IgD-negative memory B cell (primary cell): Measurements from ENCODE around the gene TAMALIN. TPM values are rescaled to one million over a fixed set of nuclear protein-coding genes. Genes with fewer than 3 reads are reported as not detected.
"Not testable (repeated sequence)": the region's sequence is repeated elsewhere in the genome, so short reads cannot be mapped to it uniquely, and the experiment has no call there.

ENCODE experiments used
- H3K27ac Mint-ChIP-seq, 3 donors: one replicate each; pipeline ENCODE4 v1.8.0; 2020 to 2022; ENCODE audit warnings: mild to moderate bottlenecking in 3 of 3, mixed read lengths in 3 of 3, moderate library complexity in 1 of 3
- H3K27me3 Mint-ChIP-seq: one replicate; pipeline ENCODE4 v1.8.0; 2021; ENCODE audit warnings: mixed read lengths
- H3K36me3 Mint-ChIP-seq: one replicate; pipeline ENCODE4 v1.8.0; 2020; ENCODE audit warnings: mild to moderate bottlenecking, mixed read lengths
- H3K4me1 Mint-ChIP-seq, 3 donors: one replicate each; pipeline ENCODE4 v1.8.0; 2020 to 2022; ENCODE audit warnings: mixed read lengths in 3 of 3, mild to moderate bottlenecking in 1 of 3
- H3K4me3 Mint-ChIP-seq, 4 donors: one replicate each; pipeline ENCODE4 v1.8.0; 2020 to 2022; ENCODE audit warnings: mild to moderate bottlenecking in 4 of 4, mixed read lengths in 4 of 4, moderate library complexity in 3 of 4
- H3K9me3 Mint-ChIP-seq, 3 donors: one replicate each; pipeline ENCODE4 v1.8.0; 2020 to 2021; ENCODE audit warnings: mixed read lengths in 3 of 3, mild to moderate bottlenecking in 1 of 3
- polyA plus RNA-seq: library from polyadenylated mRNA; unstranded; fragments of 300-500 nt; fragmentation: Illumina TruSeq; gene quantifications from one replicate; pipeline ENCODE4 v1.2.3, GENCODE V29; 2021

The TAMALIN gene
- polyA plus RNA-seq, 1 donor from 2014 or later: 6.4 TPM

- no peaks in the 10 kb centered on the region for H3K9me3 Mint-ChIP-seq
- peak overlapping the region in 1 of 3 donors; percentile 29 for H3K27ac Mint-ChIP-seq
- peaks cover 37 to 42% (median 38%) of the 10 kb centered on the region in 3 donors for H3K4me1 Mint-ChIP-seq
- H3K4me3 Mint-ChIP-seq: no peak overlapping the region
- H3K36me3 Mint-ChIP-seq: peaks cover 5% of the 10 kb centered on the region
- H3K27me3 Mint-ChIP-seq: no peaks in the 10 kb centered on the region
Measured at GRCh38 chr12:51974646-51975045, 32.1 kb upstream of the TAMALIN start.

GRCh38 chr12:51975196-51975595 is 31.6 kb upstream of the TAMALIN start:
- Mint-ChIP-seq H3K27ac (peak overlapping the region in 1 of 3 donors; percentile 11), H3K36me3 (peaks cover 5% of the 10 kb centered on the region), H3K27me3 (no peaks in the 10 kb centered on the region), H3K4me3 (peak overlapping the region in 1 of 4 donors; percentile 67), H3K9me3 (no peaks in the 10 kb centered on the region), H3K4me1 (peaks cover 38 to 43% (median 41%) of the 10 kb centered on the region in 3 donors)

GRCh38 chr12:51976376-51977160 is 30.2 kb upstream of the TAMALIN start:
- no peak overlapping the region for H3K27ac Mint-ChIP-seq
- H3K9me3 Mint-ChIP-seq: no peaks in the 10 kb centered on the region
- H3K4me3 Mint-ChIP-seq: peak overlapping the region in 1 of 4 donors; percentile 20
- H3K4me1 Mint-ChIP-seq: peaks cover 31 to 40% (median 36%) of the 10 kb centered on the region in 3 donors
- H3K27me3 Mint-ChIP-seq: no peaks in the 10 kb centered on the region
- peaks cover 7% of the 10 kb centered on the region for H3K36me3 Mint-ChIP-seq

- Mint-ChIP-seq H3K27ac (no peak overlapping the region), H3K4me1 (peaks cover 26 to 33% (median 30%) of the 10 kb centered on the region in 3 donors)
Measured at GRCh38 chr12:51977320-51977753, 29.4 kb upstream of the TAMALIN start.

GRCh38 chr12:51979306-51979705 is 27.4 kb upstream of the TAMALIN start:
- H3K27me3 Mint-ChIP-seq, H3K27ac Mint-ChIP-seq, H3K36me3 Mint-ChIP-seq, H3K9me3 Mint-ChIP-seq, H3K4me3 Mint-ChIP-seq: not testable (repeated sequence)
- H3K4me1 Mint-ChIP-seq: peaks cover 12 to 17% (median 15%) of the 10 kb centered on the region in 3 donors

More at GRCh38 chr12:51977320-51977753, 29.4 kb upstream of the TAMALIN start:
- H3K9me3 Mint-ChIP-seq: no peaks in the 10 kb centered on the region
- H3K27me3 Mint-ChIP-seq: no peaks in the 10 kb centered on the region
- no peak overlapping the region for H3K4me3 Mint-ChIP-seq
- peaks cover 8% of the 10 kb centered on the region for H3K36me3 Mint-ChIP-seq

GRCh38 chr12:51980051-51980808 is 26.5 kb upstream of the TAMALIN start:
- Mint-ChIP-seq H3K27me3 (no peaks in the 10 kb centered on the region), H3K4me3 (peak overlapping the region in 1 of 4 donors; percentile 63), H3K4me1 (peaks cover 8 to 11% (median 10%) of the 10 kb centered on the region in 3 donors), H3K27ac (no peak overlapping the region), H3K9me3 (no peaks in the 10 kb centered on the region), H3K36me3 (peaks cover 6% of the 10 kb centered on the region)

- Mint-ChIP-seq H3K27me3 (no peaks in the 10 kb centered on the region), H3K36me3 (peaks cover 5% of the 10 kb centered on the region), H3K27ac (no peak overlapping the region)
Measured at GRCh38 chr12:51980809-51981127, 26.0 kb upstream of the TAMALIN start.

GRCh38 chr12:51984657-51985056 is 22.1 kb upstream of the TAMALIN start:
- Mint-ChIP-seq H3K4me3 (no peak overlapping the region), H3K9me3 (no peaks in the 10 kb centered on the region), H3K36me3 (peaks cover 3% of the 10 kb centered on the region), H3K27me3 (no peaks in the 10 kb centered on the region), H3K27ac (no peak overlapping the region), H3K4me1 (peaks cover 8 to 11% (median 9%) of the 10 kb centered on the region in 3 donors)

More at GRCh38 chr12:51980809-51981127, 26.0 kb upstream of the TAMALIN start:
- no peaks in the 10 kb centered on the region for H3K9me3 Mint-ChIP-seq
- H3K4me3 Mint-ChIP-seq: no peak overlapping the region
- H3K4me1 Mint-ChIP-seq: peaks cover 8 to 11% (median 9%) of the 10 kb centered on the region in 3 donors

GRCh38 chr12:51985154-51985835 is 21.5 kb upstream of the TAMALIN start:
- Mint-ChIP-seq H3K27me3 (no peaks in the 10 kb centered on the region), H3K9me3 (no peaks in the 10 kb centered on the region), H3K4me1 (peaks cover 4 to 6% (median 5%) of the 10 kb centered on the region in 3 donors), H3K27ac (peak overlapping the region in 1 of 3 donors; percentile 43), H3K4me3 (no peak overlapping the region), H3K36me3 (peaks cover 3% of the 10 kb centered on the region)

- Mint-ChIP-seq H3K27ac (no peak overlapping the region), H3K9me3 (no peaks in the 10 kb centered on the region), H3K4me1 (no peaks in the 10 kb centered on the region), H3K36me3 (peaks cover 1% of the 10 kb centered on the region), H3K27me3 (no peaks in the 10 kb centered on the region), H3K4me3 (no peak overlapping the region)
Measured at GRCh38 chr12:51986834-51987233, 19.9 kb upstream of the TAMALIN start.

- Mint-ChIP-seq H3K36me3 (no peaks in the 10 kb centered on the region), H3K4me1 (peaks cover 0 to 3% (median 0%) of the 10 kb centered on the region in 3 donors), H3K9me3 (no peaks in the 10 kb centered on the region), H3K27me3 (peaks cover 2% of the 10 kb centered on the region), H3K4me3 (no peak overlapping the region), H3K27ac (no peak overlapping the region)
Measured at GRCh38 chr12:51992246-51992645, 14.5 kb upstream of the TAMALIN start.

- H3K4me3 Mint-ChIP-seq: no peak overlapping the region
- H3K27me3 Mint-ChIP-seq: peaks cover 2% of the 10 kb centered on the region
- H3K9me3 Mint-ChIP-seq: no peaks in the 10 kb centered on the region
Measured at GRCh38 chr12:51994539-51994820, 12.3 kb upstream of the TAMALIN start.

GRCh38 chr12:51994959-51995358 is 11.8 kb upstream of the TAMALIN start:
- H3K36me3 Mint-ChIP-seq: no peaks in the 10 kb centered on the region
- H3K27me3 Mint-ChIP-seq: peaks cover 2% of the 10 kb centered on the region
- no peaks in the 10 kb centered on the region for H3K9me3 Mint-ChIP-seq
- peaks cover 0 to 3% (median 0%) of the 10 kb centered on the region in 3 donors for H3K4me1 Mint-ChIP-seq
- H3K27ac Mint-ChIP-seq: no peak overlapping the region
- no peak overlapping the region for H3K4me3 Mint-ChIP-seq

More at GRCh38 chr12:51994539-51994820, 12.3 kb upstream of the TAMALIN start:
- no peaks in the 10 kb centered on the region for H3K36me3 Mint-ChIP-seq
- H3K4me1 Mint-ChIP-seq: peaks cover 0 to 3% (median 0%) of the 10 kb centered on the region in 3 donors
- H3K27ac Mint-ChIP-seq: no peak overlapping the region

GRCh38 chr12:51997136-51997535 is 9.6 kb upstream of the TAMALIN start:
- Mint-ChIP-seq H3K4me1 (peaks cover 0 to 3% (median 0%) of the 10 kb centered on the region in 3 donors), H3K9me3 (no peaks in the 10 kb centered on the region), H3K4me3 (no peak overlapping the region), H3K27ac (no peak overlapping the region), H3K27me3 (peaks cover 2% of the 10 kb centered on the region), H3K36me3 (no peaks in the 10 kb centered on the region)

GRCh38 chr12:52003016-52003550 is 3.7 kb upstream of the TAMALIN start:
- Mint-ChIP-seq H3K36me3 (no peaks in the 10 kb centered on the region), H3K9me3 (no peaks in the 10 kb centered on the region), H3K4me3 (peak overlapping the region in 1 of 4 donors; percentile 16), H3K4me1 (peaks cover 6 to 14% (median 11%) of the 10 kb centered on the region in 3 donors), H3K27me3 (peaks cover 2% of the 10 kb centered on the region), H3K27ac (peak overlapping the region in 2 of 3 donors; percentile 46 to 81)
